ENCODE measurements around the gene NFIA.

NFIA gene

GRCh38 chr1:61114178-61114870, 32.0 kb downstream of the NFIA start:
- 94% methylated on average over 2 of the region's 3 CpGs for WGBS
- Histone ChIP-seq H3K9ac (ENCODE audit: low read length) (no peak overlapping the region), H3K4ac (ENCODE audit: low read depth in 1 of 2, low read length in 2 of 2) (no peak overlapping the region), H3K23ac (ENCODE audit: low read length in 2 of 2) (no peak overlapping the region), H3K4me3 (ENCODE audit: insufficient read depth in 1 of 2, low read depth in 1 of 2, low read length in 2 of 2) (no peak overlapping the region), H3K9me3 (ENCODE audit: control insufficient read depth, low read length) (no peaks in the 10 kb centered on the region), H2BK5ac (ENCODE audit: low read depth, low read length, poor library complexity, severe bottlenecking) (no peak overlapping the region), H2AFZ (ENCODE audit: low read depth, low read length) (no peak overlapping the region), H3K27ac (ENCODE audit: low read length, poor library complexity, severe bottlenecking) (no peak overlapping the region), H2BK15ac (ENCODE audit: low read depth, poor library complexity, severe bottlenecking) (no peak overlapping the region), H4K8ac (ENCODE audit: low read length) (no peak overlapping the region), H2AK5ac (ENCODE audit: low read length, severe bottlenecking) (no peak overlapping the region), H3K4me1 (ENCODE audit: control insufficient read depth, insufficient read depth, low read depth, low read length) (no peaks in the 10 kb centered on the region), H2BK120ac (ENCODE audit: low read depth, low read length) (no peak overlapping the region), H3K14ac (ENCODE audit: low read length in 2 of 2) (no peak overlapping the region), H3K79me1 (replicated peaks; ENCODE audit: low read length, poor library complexity, severe bottlenecking) (peaks cover 4% of the 10 kb centered on the region), H3K36me3 (ENCODE audit: control insufficient read depth in 1 of 2, insufficient read depth in 2 of 2, low read depth in 1 of 2, low read length in 2 of 2) (no peaks in the 10 kb centered on the region), H2BK12ac (ENCODE audit: low read length in 2 of 2) (no peak overlapping the region), H3K27me3 (ENCODE audit: control insufficient read depth in 1 of 2, insufficient read depth in 1 of 2, low read length in 2 of 2) (no peaks in the 10 kb centered on the region), H4K91ac (ENCODE audit: low read length) (no peak overlapping the region), H3K18ac (ENCODE audit: low read depth in 1 of 2, low read length in 2 of 2) (no peak overlapping the region), H3K4me2 (ENCODE audit: low read length, poor library complexity, severe bottlenecking) (no peak overlapping the region)
- DNase-seq = no peak

GRCh38 chr1:61115436-61115835, 33.1 kb downstream of the NFIA start:
- no peak for DNase-seq
- no peak overlapping the region for H2AFZ ChIP-seq (ENCODE audit: low read depth, low read length)
- H3K4me2 ChIP-seq (ENCODE audit: low read length, poor library complexity, severe bottlenecking) = no peak overlapping the region
- no peaks in the 10 kb centered on the region for H3K9me3 ChIP-seq (ENCODE audit: control insufficient read depth, low read length)
- H3K27me3 ChIP-seq (ENCODE audit: control insufficient read depth in 1 of 2, insufficient read depth in 1 of 2, low read length in 2 of 2) = no peaks in the 10 kb centered on the region
- H2BK120ac ChIP-seq (ENCODE audit: low read depth, low read length) = no peak overlapping the region
- H3K23ac ChIP-seq (ENCODE audit: low read length in 2 of 2) = no peak overlapping the region
- no peak overlapping the region for H2BK12ac ChIP-seq (ENCODE audit: low read length in 2 of 2)
- H3K36me3 ChIP-seq (ENCODE audit: control insufficient read depth in 1 of 2, insufficient read depth in 2 of 2, low read depth in 1 of 2, low read length in 2 of 2) = no peaks in the 10 kb centered on the region
- H3K9ac ChIP-seq (ENCODE audit: low read length) = no peak overlapping the region
- H3K4ac ChIP-seq (ENCODE audit: low read depth in 1 of 2, low read length in 2 of 2) = no peak overlapping the region
- H4K91ac ChIP-seq (ENCODE audit: low read length) = no peak overlapping the region
- H2BK5ac ChIP-seq (ENCODE audit: low read depth, low read length, poor library complexity, severe bottlenecking) = no peak overlapping the region
- H2BK15ac ChIP-seq (ENCODE audit: low read depth, poor library complexity, severe bottlenecking) = no peak overlapping the region
- H2AK5ac ChIP-seq (ENCODE audit: low read length, severe bottlenecking) = no peak overlapping the region
- H4K8ac ChIP-seq (ENCODE audit: low read length) = no peak overlapping the region
- no peak overlapping the region for H3K18ac ChIP-seq (ENCODE audit: low read depth in 1 of 2, low read length in 2 of 2)
- H3K27ac ChIP-seq (ENCODE audit: low read length, poor library complexity, severe bottlenecking) = no peak overlapping the region
- H3K79me1 ChIP-seq (replicated peaks; ENCODE audit: low read length, poor library complexity, severe bottlenecking) = peaks cover 4% of the 10 kb centered on the region
- whole genome bisulfite sequencing = 89% methylated on average over 7 of the region's 7 CpGs
- no peaks in the 10 kb centered on the region for H3K4me1 ChIP-seq (ENCODE audit: control insufficient read depth, insufficient read depth, low read depth, low read length)
- H3K14ac ChIP-seq (ENCODE audit: low read length in 2 of 2) = no peak overlapping the region
- no peak overlapping the region for H3K4me3 ChIP-seq (ENCODE audit: insufficient read depth in 1 of 2, low read depth in 1 of 2, low read length in 2 of 2)

- Histone ChIP-seq H3K23ac (ENCODE audit: low read length in 2 of 2) (no peak overlapping the region), H3K27ac (ENCODE audit: low read length, poor library complexity, severe bottlenecking) (no peak overlapping the region), H3K9ac (ENCODE audit: low read length) (peak overlapping the region; percentile 37), H3K27me3 (ENCODE audit: control insufficient read depth in 1 of 2, insufficient read depth in 1 of 2, low read length in 2 of 2) (no peaks in the 10 kb centered on the region), H2BK12ac (ENCODE audit: low read length in 2 of 2) (no peak overlapping the region), H3K9me3 (ENCODE audit: control insufficient read depth, low read length) (no peaks in the 10 kb centered on the region), H3K79me1 (replicated peaks; ENCODE audit: low read length, poor library complexity, severe bottlenecking) (peaks cover 4% of the 10 kb centered on the region), H3K18ac (ENCODE audit: low read depth in 1 of 2, low read length in 2 of 2) (no peak overlapping the region), H4K8ac (ENCODE audit: low read length) (no peak overlapping the region), H3K4me3 (ENCODE audit: insufficient read depth in 1 of 2, low read depth in 1 of 2, low read length in 2 of 2) (peak overlapping the region in 1 of 2 experiments; percentile 35), H2AFZ (ENCODE audit: low read depth, low read length) (no peak overlapping the region), H4K91ac (ENCODE audit: low read length) (no peak overlapping the region), H3K4me2 (ENCODE audit: low read length, poor library complexity, severe bottlenecking) (no peak overlapping the region), H2BK120ac (ENCODE audit: low read depth, low read length) (no peak overlapping the region), H2AK5ac (ENCODE audit: low read length, severe bottlenecking) (no peak overlapping the region), H2BK5ac (ENCODE audit: low read depth, low read length, poor library complexity, severe bottlenecking) (no peak overlapping the region), H3K4me1 (ENCODE audit: control insufficient read depth, insufficient read depth, low read depth, low read length) (no peaks in the 10 kb centered on the region), H3K4ac (ENCODE audit: low read depth in 1 of 2, low read length in 2 of 2) (no peak overlapping the region), H3K36me3 (ENCODE audit: control insufficient read depth in 1 of 2, insufficient read depth in 2 of 2, low read depth in 1 of 2, low read length in 2 of 2) (no peaks in the 10 kb centered on the region), H3K14ac (ENCODE audit: low read length in 2 of 2) (no peak overlapping the region), H2BK15ac (ENCODE audit: low read depth, poor library complexity, severe bottlenecking) (no peak overlapping the region)
- 78% methylated on average over 6 of the region's 6 CpGs for WGBS
- peak; percentile 25 for DNase-seq
Observed at GRCh38 chr1:61116421-61116820, 34.1 kb downstream of the NFIA start.

GRCh38 chr1:61117283-61117682, 34.9 kb downstream of the NFIA start:
- Histone ChIP-seq H3K4me3 (ENCODE audit: insufficient read depth in 1 of 2, low read depth in 1 of 2, low read length in 2 of 2) (no peak overlapping the region), H3K9ac (ENCODE audit: low read length) (peak overlapping the region; percentile 37), H3K79me1 (replicated peaks; ENCODE audit: low read length, poor library complexity, severe bottlenecking) (peaks cover 6% of the 10 kb centered on the region), H2AK5ac (ENCODE audit: low read length, severe bottlenecking) (no peak overlapping the region), H2BK5ac (ENCODE audit: low read depth, low read length, poor library complexity, severe bottlenecking) (no peak overlapping the region), H2BK120ac (ENCODE audit: low read depth, low read length) (no peak overlapping the region), H3K27ac (ENCODE audit: low read length, poor library complexity, severe bottlenecking) (no peak overlapping the region), H2AFZ (ENCODE audit: low read depth, low read length) (no peak overlapping the region), H3K36me3 (ENCODE audit: control insufficient read depth in 1 of 2, insufficient read depth in 2 of 2, low read depth in 1 of 2, low read length in 2 of 2) (no peaks in the 10 kb centered on the region), H3K23ac (ENCODE audit: low read length in 2 of 2) (no peak overlapping the region), H3K14ac (ENCODE audit: low read length in 2 of 2) (no peak overlapping the region), H4K8ac (ENCODE audit: low read length) (no peak overlapping the region), H4K91ac (ENCODE audit: low read length) (no peak overlapping the region), H3K4me2 (ENCODE audit: low read length, poor library complexity, severe bottlenecking) (no peak overlapping the region), H3K4ac (ENCODE audit: low read depth in 1 of 2, low read length in 2 of 2) (no peak overlapping the region), H3K27me3 (ENCODE audit: control insufficient read depth in 1 of 2, insufficient read depth in 1 of 2, low read length in 2 of 2) (no peaks in the 10 kb centered on the region), H2BK12ac (ENCODE audit: low read length in 2 of 2) (no peak overlapping the region), H2BK15ac (ENCODE audit: low read depth, poor library complexity, severe bottlenecking) (no peak overlapping the region), H3K9me3 (ENCODE audit: control insufficient read depth, low read length) (no peaks in the 10 kb centered on the region), H3K4me1 (ENCODE audit: control insufficient read depth, insufficient read depth, low read depth, low read length) (no peaks in the 10 kb centered on the region), H3K18ac (ENCODE audit: low read depth in 1 of 2, low read length in 2 of 2) (no peak overlapping the region)
- WGBS = 100% methylated on average over 2 of the region's 2 CpGs
- DNase-seq = no peak

Data from mesenchymal stem cell (in vitro differentiated cells and primary cell).